Peyer's patch (tissue), 4 donors: ENCODE measurements around the gene RAB24.

Experiments used
- CTCF ChIP-seq, 6 experiments: fragments of 450-650 bp in 4 of 6; fragments of 200-600 bp in 2 of 6; sonication (generic) in 1 of 6; IDR thresholded peaks; one replicate each; pipeline ENCODE4 v1.5.1; 2017 to 2019; ENCODE audit warnings: antibody characterized with exemption in 6 of 6, mild to moderate bottlenecking in 3 of 6, moderate library complexity in 1 of 6
- POLR2A ChIP-seq, 2 donors: fragments of 450-650 bp; IDR thresholded peaks; one replicate each; pipeline ENCODE4 v1.5.1; 2017; ENCODE audit warnings: antibody characterized with exemption in 2 of 2, mild to moderate bottlenecking in 2 of 2, moderate library complexity in 2 of 2

- TF ChIP-seq CTCF (IDR thresholded peaks at IDR 0.05) (no peak), POLR2A (IDR thresholded peaks at IDR 0.05) (no peak)
Measured at GRCh38 chr5:177316005-177316404, 12.5 kb upstream of the RAB24 start.
